Thoracic aorta (tissue), 2 donors: Measurements from ENCODE around the gene MINDY4B. TPM values are rescaled to one million over a fixed set of nuclear protein-coding genes. Genes with fewer than 3 reads are reported as not detected.

Experiments
- ATAC-seq: fragments of 150-250 bp; one replicate; pipeline ENCODE4 v1.8.0; 2017; ENCODE audit warnings: low read depth; ENCODE audit not compliant: insufficient number of reproducible peaks, low FRiP score
- DNase-seq: peaks from one replicate; pipeline ENCODE4 v3.0.0-alpha.2; 2020; ENCODE audit warnings: low spot score
- H3K27ac ChIP-seq, 2 donors: fragments of 200-600 bp; sonication (generic); 1 replicate in 1 of 2; 2 replicates in 1 of 2; pipeline ENCODE4 v1.5.1; 2016; ENCODE audit warnings: mild to moderate bottlenecking in 2 of 2, moderate library complexity in 2 of 2
- H3K27me3 ChIP-seq: fragments of 200-600 bp; sonication (generic); replicated peaks from 2 replicates; pipeline ENCODE4 v1.6.0; 2016; ENCODE audit warnings: mild to moderate bottlenecking; ENCODE audit not compliant: insufficient read depth
- H3K36me3 ChIP-seq: fragments of 200-600 bp; sonication (generic); one replicate; pipeline ENCODE4 v1.5.1; 2016
- H3K4me1 ChIP-seq, 2 donors: fragments of 200-600 bp; sonication (generic); 1 replicate in 1 of 2; 2 replicates in 1 of 2; pipeline versions ENCODE4 v1.5.1 to v1.6.0; 2016; ENCODE audit warnings: low read depth in 2 of 2, mild to moderate bottlenecking in 1 of 2; ENCODE audit not compliant: control insufficient read depth in 1 of 2
- H3K4me3 ChIP-seq: fragments of 200-600 bp; sonication (generic); 2 replicates; pipeline ENCODE4 v1.5.1; 2016; ENCODE audit warnings: mild to moderate bottlenecking
- H3K9me3 ChIP-seq: fragments of 200-600 bp; sonication (generic); 2 replicates; pipeline ENCODE4 v1.5.1; 2016
- total RNA-seq, 2 donors: library from RNA; depleted of rRNA; stranded (reverse); fragments of >200 nt; gene quantifications; one replicate each; pipeline versions ENCODE4 v1.1.0 to v1.2.3, GENCODE V29; 2016
- TF ChIP-seq, protein P1 (sequence below): fragments of 200-600 bp; sonication (generic); IDR thresholded peaks from one replicate; pipeline ENCODE4 v1.5.1; 2019; ENCODE audit warnings: antibody characterized with exemption

The MINDY4B gene
- total RNA-seq, 2 donors from 2014 or later: not detected

DNA sequence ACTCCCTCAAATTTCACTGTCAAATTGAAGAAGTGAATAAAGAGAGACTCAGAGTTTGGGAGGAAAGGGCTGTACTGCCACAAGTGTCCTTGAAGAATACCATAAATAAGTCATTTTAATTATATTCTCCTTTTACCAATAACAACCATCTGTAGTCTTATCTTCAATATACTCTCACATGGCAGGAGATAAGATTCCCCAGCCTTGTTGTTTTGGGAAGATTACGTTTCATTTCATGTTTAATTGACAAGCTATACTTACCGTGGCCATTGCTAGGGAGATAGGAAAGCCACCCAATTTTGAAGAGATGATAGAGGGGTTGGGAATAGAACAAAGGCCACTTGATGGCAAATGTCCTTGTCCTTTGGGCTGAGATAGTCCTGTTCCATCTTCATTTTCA lies 2.3 kb downstream of the MINDY4B start:
- H3K27ac ChIP-seq: no peak overlapping the region
- ATAC-seq: no peak
- no peaks in the 10 kb centered on the region for H3K9me3 ChIP-seq

DNA sequence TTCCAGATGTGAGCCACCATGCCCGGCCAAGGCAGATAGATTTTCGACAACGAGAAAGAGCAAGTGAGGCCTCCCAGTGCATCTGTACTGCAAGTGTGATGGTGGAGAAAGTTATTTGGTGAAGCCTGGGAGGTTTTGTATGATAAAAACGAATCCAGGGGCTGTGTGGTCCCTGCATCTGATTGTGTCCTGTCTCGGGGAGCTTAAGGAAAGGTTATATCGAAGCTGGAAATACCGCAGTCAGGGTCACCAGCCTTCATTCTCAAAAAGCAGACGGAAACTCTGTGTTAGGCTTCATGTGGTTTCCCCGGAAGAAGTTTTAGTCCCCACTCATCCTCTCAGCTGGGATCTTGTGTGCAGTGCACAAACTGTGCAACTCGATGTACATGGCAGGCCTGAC lies 3.4 kb downstream of the MINDY4B start:
- no peak for DNase-seq
- no peaks in the 10 kb centered on the region for H3K36me3 ChIP-seq
- H3K27me3 ChIP-seq: no peaks in the 10 kb centered on the region
- no peak overlapping the region for H3K27ac ChIP-seq
- no peaks in the 10 kb centered on the region for H3K4me1 ChIP-seq
- no peak for ATAC-seq
- no peaks in the 10 kb centered on the region for H3K9me3 ChIP-seq
- TF ChIP-seq, protein P1, sequence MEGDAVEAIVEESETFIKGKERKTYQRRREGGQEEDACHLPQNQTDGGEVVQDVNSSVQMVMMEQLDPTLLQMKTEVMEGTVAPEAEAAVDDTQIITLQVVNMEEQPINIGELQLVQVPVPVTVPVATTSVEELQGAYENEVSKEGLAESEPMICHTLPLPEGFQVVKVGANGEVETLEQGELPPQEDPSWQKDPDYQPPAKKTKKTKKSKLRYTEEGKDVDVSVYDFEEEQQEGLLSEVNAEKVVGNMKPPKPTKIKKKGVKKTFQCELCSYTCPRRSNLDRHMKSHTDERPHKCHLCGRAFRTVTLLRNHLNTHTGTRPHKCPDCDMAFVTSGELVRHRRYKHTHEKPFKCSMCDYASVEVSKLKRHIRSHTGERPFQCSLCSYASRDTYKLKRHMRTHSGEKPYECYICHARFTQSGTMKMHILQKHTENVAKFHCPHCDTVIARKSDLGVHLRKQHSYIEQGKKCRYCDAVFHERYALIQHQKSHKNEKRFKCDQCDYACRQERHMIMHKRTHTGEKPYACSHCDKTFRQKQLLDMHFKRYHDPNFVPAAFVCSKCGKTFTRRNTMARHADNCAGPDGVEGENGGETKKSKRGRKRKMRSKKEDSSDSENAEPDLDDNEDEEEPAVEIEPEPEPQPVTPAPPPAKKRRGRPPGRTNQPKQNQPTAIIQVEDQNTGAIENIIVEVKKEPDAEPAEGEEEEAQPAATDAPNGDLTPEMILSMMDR: no peak
- no peak overlapping the region for H3K4me3 ChIP-seq

More for the DNA sequence above, 2.3 kb downstream of the MINDY4B start:
- H3K27me3 ChIP-seq: no peaks in the 10 kb centered on the region
- TF ChIP-seq, protein P1: no peak
- no peak overlapping the region for H3K4me3 ChIP-seq
- no peaks in the 10 kb centered on the region for H3K36me3 ChIP-seq
- no peak for DNase-seq
- H3K4me1 ChIP-seq: no peaks in the 10 kb centered on the region

DNA sequence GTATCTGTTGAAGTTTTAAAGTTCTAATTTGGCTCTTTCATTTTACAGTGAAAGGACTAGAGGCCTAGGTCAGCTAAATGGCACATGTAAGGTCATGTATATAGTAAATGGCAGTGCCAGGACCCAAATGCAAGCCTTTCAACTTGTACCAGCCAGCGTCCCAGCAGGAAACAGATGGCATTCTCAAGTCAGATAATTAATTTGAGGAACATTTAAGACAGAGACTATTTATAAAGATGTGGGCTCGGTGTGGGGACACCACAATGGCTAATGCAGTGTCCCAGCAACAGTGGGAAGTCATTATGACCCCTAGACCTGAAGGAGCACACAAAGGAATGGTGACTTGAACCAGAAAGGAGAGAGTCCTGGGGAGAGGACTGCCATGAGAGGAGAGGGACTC lies 6.1 kb downstream of the MINDY4B start:
- Histone ChIP-seq H3K27me3 (no peaks in the 10 kb centered on the region), H3K27ac (no peak overlapping the region), H3K4me1 (no peaks in the 10 kb centered on the region), H3K36me3 (no peaks in the 10 kb centered on the region), H3K4me3 (no peak overlapping the region), H3K9me3 (no peaks in the 10 kb centered on the region)
- no peak for DNase-seq
- TF ChIP-seq, protein P1: no peak
- no peak for ATAC-seq

DNA sequence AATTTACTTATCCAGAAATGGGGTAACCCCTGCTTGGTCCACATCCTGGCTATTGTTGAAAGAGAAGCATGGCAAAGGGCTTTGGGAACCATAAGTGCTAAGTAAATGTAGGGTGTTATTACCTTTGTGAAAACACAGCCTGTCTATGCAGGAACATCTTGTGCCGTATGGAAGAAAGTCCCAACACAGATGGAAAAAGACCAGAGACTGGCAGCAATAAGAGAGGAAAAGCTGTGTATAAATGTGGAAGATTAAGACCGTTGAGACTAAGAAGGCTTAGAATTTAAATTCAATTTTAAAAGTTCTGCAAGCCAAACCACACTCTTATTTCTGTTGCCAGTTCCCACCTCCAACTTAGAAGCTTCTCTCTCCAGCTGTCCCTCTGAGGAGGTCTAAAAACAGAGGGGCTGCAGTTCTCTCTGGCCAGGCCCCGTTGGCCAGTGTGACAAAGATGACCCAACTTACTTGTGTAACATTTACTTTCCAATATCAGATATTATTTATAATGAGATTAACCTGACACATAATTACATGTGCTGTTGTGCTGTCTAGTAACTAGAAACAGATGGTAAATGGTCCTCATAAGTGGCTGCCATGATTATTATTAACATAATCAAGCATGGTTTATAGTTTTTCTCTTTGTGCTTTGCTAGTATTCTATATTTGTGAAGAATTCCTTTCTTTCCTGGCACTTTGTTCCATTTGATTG lies 7.0 kb downstream of the MINDY4B start:
- Histone ChIP-seq H3K4me1 (no peaks in the 10 kb centered on the region), H3K9me3 (no peaks in the 10 kb centered on the region), H3K4me3 (no peak overlapping the region), H3K27me3 (no peaks in the 10 kb centered on the region), H3K36me3 (no peaks in the 10 kb centered on the region), H3K27ac (no peak overlapping the region)
- ATAC-seq (no peak), DNase-seq (no peak)
- TF ChIP-seq, protein P1: no peak

DNA sequence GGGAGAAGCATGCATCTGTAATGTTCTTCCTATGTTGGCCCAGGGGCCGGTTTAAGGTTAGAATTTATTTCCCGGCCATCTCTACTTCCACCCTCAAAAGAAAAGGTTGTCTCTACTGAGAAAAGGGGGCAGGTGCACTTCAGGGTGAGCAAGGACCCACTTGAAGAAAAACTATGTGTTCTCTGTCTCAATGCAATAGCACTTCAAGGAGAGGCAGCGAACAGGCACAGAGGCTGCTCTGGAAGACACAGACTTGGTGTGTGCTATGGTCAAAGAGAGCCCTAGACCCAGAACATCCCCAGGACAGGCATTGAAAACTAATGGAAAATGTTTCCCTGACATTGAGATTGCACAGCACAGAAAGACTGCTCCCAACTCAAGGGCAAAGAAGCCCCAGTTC lies 7.6 kb downstream of the MINDY4B start:
- ATAC-seq: no peak
- Histone ChIP-seq H3K27ac (no peak overlapping the region), H3K9me3 (no peaks in the 10 kb centered on the region), H3K4me1 (no peaks in the 10 kb centered on the region), H3K36me3 (no peaks in the 10 kb centered on the region), H3K4me3 (no peak overlapping the region), H3K27me3 (no peaks in the 10 kb centered on the region)
- TF ChIP-seq, protein P1: no peak
- DNase-seq: no peak
